Activated T-helper 1 cell treated with anti-CD3 and anti-CD28 coated beads, Interleukin-2, amount 50 U/mL, for 16 hours (primary cell): ENCODE results near the gene AGL.
"Not testable (repeated sequence)": the region's sequence is repeated elsewhere in the genome, so short reads cannot be mapped to it uniquely, and the experiment has no call there.

Experiments
- DNase-seq, 2 donors: peaks; one replicate each; pipeline ENCODE4 v3.0.0-alpha.2; 2020; ENCODE audit warnings: low read depth in 1 of 2, low spot score in 1 of 2

Gene AGL

DNA sequence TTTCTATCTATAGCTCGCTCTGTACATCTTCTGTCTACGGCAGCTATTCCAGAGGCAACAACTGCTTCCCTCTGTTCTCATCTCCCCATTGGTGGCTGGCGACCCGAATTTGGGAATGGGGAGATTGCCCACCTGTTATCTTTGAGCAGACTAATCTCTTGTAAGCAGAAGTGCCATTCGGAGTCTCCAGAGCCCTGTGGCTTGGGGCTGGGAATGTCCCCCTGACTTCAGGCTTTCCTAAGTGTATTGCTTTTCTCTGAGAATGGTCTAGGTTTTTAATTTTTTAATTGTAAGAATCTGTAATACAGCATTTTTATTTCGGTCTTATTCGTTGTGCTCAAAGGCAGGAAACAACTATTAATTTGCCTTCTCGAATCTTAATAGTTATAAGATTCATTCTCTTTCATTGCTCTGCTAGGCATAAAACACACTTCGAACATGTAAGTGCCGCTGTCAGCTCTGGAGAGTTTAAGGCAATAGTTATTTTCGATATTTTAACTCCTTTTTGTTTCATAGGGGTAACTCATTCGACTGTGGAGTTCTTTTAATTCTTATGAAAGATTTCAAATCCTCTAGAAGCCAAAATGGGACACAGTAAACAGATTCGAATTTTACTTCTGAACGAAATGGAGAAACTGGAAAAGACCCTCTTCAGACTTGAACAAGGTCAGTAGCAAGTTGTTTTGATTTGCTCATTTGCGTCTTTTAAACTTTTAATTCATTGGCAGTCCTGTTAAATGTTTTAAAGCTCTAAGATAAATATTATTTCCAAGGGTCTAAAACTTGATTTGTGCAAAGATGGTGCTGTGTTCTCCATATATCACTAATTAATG lies 514 bp downstream of the AGL start:
- DNase-seq: no peak

DNA sequence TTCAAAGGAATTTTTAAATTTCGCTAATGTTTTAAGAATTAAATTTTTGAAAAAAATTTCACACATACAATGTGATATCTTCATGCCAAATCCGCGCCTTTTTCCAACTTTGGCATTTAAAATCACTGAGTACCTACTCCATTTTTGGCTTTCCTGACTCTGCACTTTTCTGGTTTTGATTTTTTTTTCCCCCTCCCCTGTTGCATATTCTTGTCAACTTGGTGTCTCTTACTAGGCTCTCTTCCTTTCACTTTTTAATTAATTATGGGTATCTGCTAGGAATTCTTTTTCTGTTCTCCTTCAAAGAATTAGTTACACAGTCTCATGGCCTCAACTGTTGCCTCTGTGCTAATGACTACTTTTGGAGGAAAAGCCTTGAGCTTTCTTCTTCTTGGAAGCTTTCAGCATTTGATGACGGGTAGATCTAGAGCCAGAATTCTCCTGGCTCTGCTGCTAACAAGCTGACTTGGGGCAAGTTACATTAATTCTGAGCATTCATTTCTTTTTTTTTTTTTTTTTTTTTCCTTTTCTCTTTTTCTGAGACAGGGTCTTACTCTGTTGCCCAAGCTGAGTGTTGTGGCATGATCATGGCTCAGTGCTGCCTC lies 1.8 kb downstream of the AGL start:
- DNase-seq: no peak

DNA sequence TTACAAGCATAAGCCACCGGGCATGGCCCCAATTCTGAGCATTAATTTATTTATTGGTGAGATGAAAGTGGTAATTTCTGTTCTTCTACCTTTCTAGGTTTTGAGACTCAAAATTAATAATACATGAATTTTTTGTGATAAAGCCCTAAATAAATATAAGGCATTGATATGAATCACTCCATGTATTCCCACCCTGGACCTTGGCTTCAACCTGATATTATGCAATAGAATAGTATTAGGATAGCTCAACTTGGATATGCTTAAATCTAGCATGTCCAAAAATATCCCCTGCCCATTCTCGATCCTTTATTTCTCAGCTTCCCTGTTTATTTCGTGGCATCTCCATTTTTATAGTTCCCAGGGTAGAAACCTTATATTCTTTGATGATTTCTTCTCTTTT lies 2.5 kb downstream of the AGL start:
- no peak for DNase-seq

DNA sequence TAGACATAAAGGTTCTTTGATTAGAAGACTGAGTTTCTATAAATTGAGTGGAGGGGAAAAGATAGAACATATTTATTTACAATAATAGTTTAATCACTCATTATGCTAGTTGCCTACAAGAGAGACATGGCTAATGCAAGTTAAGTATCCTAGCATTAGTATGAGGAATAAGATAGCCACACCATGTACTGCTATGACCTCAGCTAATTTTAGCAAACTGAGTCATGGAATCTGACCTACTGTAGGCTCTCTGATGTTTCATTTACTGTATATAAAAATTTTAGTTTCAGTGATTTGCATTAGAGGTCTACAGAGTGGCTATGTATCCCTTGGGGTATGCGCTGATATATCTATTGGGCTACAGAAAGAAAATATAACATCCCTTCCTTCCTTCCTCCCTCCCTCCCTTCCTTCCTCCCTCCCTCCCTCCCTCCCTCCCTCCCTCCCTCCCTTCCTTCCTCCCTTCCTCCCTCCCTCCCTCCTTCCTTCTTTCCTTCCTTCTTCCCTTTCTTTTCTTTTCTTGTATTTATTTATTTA lies 5.8 kb downstream of the AGL start:
- no peak for DNase-seq

DNA sequence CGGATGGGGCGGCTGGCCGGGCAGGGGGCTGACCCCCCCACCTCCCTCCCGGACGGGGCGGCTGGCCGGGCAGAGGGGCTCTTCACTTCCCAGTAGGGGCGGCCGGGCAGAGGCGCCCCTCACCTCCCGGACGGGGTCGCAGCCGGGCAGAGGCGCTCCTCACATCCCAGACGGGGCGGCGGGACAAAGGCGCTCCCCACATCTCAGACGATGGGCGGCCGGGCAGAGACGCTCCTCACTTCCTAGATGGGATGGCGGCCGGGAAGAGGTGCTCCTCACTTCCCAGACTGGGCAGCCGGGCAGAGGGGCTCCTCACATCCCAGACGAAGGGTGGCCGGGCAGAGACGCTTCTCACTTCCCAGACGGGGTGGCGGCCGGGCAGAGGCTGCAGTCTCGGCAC lies 6.9 kb downstream of the AGL start:
- DNase-seq: not testable (repeated sequence)

DNA sequence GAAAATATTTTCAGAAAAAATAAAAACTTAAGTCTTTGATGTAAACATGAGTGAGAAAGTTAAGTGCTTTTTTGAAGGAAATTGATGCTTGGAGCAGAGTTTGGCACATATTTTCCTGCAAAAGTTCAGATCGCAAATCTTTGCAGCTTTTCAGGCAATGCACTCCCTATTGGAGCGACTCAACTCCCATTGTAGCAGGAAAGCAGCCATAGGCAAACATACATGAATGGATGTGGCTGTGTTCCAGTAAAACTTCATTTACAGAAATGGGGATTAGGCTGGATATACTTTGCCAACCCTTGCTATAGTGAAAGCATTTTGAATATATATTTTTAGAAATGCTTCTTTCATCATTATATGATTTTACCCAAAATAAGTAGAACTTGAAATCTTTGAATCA lies 8.1 kb downstream of the AGL start:
- no peak for DNase-seq

DNA sequence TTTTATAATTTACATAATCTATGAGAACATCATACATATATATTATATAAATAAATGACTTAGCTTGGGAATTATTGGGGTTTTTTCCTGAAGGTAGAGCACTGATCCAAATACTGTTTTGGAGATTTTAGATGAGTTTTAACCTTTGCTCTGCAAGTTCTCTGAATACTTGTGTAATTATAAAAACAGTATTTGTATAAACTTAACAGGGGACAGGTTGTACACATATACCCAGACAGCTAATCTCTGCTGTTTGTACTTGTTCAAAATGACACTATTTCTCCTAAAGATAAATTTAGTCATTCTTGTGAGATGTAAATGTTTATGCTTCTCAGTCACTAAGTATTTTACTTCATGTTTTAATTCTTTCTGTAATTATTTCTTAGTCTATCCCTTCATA lies 8.7 kb downstream of the AGL start:
- no peak for DNase-seq

DNA sequence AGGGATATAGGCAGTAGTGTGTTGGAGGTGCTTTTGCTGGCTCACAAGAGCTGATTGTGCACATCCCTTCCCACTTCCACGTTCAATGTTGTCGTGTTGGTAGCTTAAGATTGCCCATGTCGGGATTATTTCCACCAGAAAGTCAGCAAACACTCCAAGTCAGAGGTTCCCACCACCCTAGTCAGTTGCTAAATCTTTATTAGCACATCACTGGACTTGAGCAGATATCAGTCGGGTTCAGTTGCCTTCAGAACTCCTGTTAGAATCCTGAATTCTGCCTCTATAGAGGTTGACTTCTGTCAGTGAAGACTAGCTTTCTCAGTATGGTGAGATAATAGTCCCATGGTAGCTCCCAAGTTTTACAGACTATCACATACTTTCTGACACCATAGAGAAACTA lies 10.5 kb downstream of the AGL start:
- DNase-seq: no peak

DNA sequence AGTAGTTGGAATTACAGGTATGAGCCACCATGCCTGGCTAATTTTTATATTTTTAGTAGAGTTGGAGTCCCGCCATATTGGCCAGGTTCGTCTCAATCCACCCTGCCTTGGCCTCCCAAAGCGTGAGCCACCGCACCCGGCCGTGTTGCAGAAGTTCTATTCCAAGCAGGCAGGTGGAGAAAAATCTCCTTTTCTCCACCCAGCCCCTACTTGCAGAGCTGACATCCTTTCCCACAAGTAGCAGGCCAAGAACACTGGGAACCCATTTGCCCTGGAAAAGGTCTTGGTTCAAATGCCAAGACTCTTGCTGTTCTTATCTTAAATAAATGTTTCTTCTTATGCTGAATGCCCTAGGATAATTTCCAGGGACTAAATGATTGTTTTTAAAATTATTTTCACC lies 17.5 kb downstream of the AGL start:
- no peak for DNase-seq

DNA sequence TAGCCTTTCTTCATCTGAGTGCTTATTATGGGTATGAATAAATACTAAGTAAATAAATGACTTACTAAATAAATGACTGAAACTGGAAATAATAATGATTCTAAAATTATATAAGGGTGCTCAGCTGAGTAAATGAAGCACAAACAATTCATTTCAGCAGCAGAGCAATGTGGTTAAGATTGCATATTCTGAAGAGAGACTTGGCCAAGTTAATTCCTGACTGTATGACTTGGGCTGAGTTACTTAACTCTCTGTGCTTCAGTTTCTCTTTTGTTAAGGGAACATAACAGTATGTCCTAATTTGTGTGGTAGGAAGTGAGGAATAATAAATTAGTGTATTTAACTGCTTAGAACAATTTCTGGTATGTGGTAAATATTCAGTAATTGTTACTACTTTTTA lies 19.1 kb downstream of the AGL start:
- DNase-seq: no peak

DNA sequence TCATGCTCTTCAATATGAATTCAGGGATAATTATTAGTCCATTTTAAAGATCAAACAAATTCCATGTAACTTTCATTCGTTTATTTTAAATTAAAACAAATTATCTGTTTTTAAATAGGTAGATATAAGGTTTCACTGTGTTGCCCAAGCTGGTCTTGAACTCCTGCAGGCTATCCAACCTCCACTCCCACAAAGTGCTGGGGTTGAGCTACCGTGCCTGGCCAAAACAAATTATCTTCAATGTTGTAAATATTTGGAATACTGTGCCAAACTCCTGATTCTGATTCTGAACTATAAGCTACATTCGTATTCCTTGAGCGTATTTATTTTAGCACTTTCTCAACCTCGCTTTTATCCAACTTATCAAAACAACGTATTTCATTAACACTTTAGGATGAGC lies 19.6 kb downstream of the AGL start:
- DNase-seq: no peak

DNA sequence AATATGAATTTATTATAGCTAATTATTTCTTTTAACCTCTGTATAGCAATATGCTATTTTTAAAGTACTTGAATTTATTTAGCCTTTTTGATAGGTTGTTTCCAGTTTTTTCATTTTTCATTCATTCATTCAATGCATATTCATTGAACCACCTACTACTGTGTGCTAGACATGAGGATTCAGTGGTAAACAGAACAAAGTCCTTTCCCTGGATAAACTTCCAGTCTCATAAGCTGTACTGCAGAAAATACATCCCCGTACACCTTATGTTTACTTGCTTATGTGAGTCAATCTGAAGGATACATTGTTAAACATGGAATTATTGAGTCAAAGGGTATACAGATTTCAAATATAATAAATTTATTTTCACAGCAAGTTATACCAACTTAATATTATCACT lies 21.9 kb downstream of the AGL start:
- DNase-seq: no peak

DNA sequence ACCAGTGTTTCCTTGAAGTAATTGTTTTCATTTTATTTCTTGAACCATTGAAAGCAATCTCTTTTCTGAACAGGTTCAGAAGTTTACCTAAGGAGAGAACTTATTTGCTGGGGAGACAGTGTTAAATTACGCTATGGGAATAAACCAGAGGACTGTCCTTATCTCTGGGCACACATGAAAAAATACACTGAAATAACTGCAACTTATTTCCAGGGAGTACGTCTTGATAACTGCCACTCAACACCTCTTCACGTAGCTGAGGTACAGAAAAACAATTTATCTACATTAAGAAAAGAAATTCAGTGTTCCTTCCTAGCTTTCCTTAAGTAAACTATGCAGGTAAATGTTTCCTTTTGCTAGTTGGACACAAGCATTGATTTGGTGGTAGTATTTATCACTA lies 27.4 kb downstream of the AGL start:
- no peak for DNase-seq

DNA sequence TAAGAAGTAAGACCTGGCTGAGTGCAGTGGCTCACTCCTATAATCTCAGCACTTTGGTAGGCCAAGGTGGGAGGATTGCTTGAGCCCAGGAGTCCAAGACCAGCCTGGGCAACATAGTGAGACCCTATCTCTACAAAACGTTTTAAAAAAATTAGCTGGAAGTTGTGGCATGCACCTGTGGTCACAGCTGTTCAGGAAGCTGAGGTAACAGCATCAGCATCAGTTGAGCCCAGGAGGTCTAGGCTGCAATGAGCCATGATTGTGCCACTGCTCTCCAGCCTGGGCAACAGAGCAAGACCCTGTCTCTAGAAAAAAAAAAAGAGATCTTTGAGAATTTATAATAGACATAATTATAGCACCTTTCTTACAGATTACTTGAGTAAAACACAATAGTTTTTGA lies 36.0 kb downstream of the AGL start:
- no peak for DNase-seq

DNA sequence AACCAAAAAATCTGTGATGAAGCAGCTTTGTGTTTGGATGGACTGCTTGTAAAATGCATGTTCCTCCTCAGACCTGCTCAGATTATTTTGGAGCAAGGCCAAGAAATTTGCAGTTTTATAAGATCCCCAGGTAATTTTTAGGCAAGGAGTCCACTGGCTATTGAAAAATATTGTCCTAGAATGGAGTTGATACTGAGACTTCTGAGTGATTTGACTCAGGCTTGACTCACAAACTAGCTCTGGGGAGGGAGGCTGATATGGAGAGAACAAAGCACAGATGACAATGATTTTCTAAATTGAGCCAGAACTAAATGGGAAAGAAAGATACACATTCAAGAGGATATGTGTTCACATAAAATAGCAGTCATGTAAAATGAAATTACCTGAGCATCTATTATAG lies 36.7 kb downstream of the AGL start:
- DNase-seq: no peak

DNA sequence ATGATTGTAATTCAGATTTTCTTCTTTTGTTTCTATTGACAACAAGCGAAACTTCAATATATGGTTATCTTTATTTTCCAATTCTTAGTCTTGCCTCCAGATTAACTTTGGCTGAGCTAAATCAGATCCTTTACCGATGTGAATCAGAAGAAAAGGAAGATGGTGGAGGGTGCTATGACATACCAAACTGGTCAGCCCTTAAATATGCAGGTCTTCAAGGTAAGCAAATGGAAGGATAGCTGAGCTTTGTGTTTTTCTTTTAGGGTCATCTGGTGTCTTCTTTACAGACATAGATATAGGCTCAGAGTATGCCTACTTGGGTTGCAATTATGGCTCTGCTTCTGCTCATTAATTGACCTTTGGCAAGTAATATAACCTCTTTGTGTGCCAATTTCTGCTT lies 37.7 kb downstream of the AGL start:
- DNase-seq: no peak

DNA sequence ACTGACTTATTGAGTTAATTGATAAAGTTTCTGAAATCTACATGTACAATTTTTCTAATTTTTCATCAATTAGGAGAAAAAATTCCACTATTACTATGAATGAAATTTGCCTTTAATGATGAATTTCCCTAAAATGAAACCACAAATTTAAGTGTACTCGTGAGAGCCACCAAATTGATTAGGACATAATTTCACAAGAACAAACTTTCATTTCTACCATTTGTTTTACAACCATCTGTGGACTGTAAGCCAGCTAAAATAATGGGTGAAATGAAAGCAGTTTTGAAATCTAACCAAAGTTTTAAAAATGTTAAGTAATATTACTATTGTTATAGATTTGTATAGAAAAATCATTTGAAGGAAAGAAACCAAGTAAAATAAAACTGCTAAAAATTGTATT lies 41.8 kb downstream of the AGL start:
- no peak for DNase-seq

DNA sequence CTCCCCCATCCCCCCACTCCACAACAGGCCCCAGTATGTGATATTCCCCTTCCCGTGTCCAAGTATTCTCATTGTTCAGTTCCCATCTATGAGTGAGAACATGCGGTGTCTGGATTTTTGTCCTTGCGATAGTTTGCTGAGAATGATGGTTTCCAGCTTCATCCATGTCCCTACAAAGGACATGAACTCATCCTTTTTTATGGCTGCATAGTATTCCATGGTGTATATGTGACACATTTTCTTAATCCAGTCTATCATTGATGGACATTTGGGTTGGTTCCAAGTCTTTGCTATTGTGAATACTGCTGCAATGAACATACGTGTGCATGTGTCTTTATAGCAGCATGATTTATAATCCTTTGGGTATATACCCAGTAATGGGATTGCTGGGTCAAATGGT lies 53.1 kb downstream of the AGL start:
- not testable (repeated sequence) for DNase-seq

DNA sequence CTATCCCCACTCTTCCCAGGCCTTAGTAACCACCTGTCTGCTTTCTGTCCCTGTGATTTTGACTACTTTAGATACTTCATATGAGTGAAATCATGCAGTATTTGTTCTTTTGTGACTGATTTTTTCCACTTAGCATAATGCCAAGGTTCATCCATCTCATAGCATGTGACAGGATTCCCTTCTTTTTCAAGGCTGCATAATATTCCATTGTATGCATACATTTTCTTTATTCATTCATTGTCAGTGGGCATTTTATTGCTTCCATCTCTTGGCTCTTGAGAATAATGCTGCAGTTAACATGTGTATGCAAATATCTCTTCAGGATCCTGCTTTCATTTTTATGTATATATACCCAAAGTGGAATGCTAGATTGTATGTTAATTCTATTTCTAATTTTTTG lies 56.4 kb downstream of the AGL start:
- DNase-seq: no peak

DNA sequence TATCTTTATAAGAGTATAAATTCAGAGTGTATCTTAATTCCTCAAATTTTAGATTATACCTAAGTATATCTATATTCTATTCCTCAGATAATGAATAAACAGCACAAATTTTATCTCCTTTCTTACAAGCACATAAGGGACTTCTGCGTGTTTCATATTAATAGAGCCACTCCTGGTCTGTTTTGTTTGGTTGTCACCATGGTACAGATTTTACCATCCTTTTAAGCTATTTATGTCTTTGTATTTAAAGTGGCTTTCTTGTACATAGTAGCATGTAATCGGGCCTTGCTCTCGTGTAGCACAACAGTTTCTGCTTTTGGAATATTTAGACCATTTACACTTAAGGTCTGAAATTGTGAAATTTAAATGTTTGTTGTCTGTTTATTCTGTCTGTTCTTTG lies 67.1 kb downstream of the AGL start:
- no peak for DNase-seq

DNA sequence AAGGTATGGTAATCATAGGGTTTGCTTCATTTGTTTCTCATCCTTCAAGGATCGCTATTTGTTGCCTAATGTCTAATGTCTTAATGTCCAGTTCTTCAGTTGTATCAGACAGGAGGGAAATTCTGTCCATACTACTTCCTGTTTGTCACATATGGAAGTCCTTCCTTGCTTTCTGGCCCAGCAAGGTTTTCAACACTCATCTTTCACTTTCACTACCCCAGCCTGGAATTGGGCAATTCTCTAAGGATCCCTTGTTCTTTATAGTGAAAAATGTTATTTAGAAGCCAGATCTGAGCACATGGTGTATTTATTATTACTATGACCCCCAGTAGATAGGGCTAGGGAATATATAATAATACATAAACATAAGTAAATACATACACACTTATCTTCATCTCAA lies 69.1 kb downstream of the AGL start:
- DNase-seq: no peak

DNA sequence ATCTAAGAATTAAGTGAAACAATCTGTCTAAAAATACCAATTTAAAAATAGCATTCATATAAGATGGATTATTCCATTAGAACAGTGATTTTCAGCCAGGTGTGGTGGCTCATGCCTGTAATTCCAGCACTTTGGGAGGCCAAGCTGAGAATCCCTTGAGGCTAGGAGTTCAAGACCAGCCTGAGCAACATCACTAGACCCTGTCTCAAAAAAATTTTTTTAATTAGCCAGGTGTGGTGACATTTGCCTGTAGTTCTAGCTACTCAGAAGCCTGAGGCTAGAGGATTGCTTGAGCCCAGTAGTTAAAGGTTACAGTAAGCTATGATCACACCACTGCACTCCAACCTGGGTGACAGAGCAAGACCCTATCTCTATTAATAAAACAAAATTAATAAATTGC lies 84.6 kb downstream of the AGL start:
- no peak for DNase-seq

DNA sequence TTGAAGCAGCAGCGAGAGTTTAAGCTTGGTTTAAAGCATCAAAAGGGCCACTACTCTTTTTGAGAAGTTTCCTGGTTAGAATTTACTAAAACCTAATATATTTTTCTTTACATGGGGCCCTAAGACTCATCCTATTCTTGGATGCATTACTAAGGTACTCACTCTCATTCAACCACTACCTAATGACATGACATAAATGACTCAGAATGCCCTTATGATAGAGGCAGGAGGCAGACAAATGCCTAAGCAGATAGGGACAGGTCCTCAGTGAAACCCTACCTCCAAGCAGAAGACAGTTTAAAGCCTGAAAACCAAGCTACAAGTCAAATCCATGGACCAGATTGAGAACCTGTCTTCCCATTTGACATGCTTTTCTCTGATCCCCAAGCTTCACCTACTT lies 85.4 kb downstream of the AGL start:
- no peak for DNase-seq
